Effector CD8-positive, alpha-beta T cell (primary cell): ENCODE data around the gene EPN2.
"Not testable (repeated sequence)": the region's sequence is repeated elsewhere in the genome, so short reads cannot be mapped to it uniquely, and the experiment has no call there.

Experiments used
- DNase-seq: peaks from one replicate; lab custom pipeline; 2025; lab: John Stamatoyannopoulos, UW
- total RNA-seq, 4 experiments: gene quantifications; one replicate each; lab custom pipeline; 2026; lab: John Stamatoyannopoulos, UW

EPN2 gene
- total RNA-seq: 6.5 to 13.4 (median 12.2) reads per million in 4 experiments

DNA sequence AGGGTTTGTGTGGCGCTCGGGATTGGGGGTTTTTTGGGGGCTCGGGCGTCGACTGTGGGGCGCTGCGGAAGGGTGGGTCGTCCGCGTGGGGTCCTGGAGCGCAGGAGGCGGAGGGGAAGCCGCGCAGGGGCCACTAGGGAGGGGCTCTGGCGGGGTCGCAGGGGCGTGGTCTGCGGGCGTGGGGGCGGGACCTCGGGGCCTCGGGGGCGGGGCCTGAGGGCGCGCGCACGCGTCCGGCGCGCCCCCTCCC lies at the start of gene EPN2:
TSS of gene EPN2 (plus strand) at position 228 of the 250 bp plus-strand sequence. CDS start 45,754 bp downstream, outside the sequence.
- not testable (repeated sequence) for DNase-seq

- DNase-seq: not testable (repeated sequence)
Measured at GRCh38 chr17:19187883-19188869, 49.0 kb upstream of the EPN2 start.

GRCh38 chr17:19188870-19189708 lies 48.1 kb upstream of the EPN2 start:
- DNase-seq: not testable (repeated sequence)

GRCh38 chr17:19189781-19190405 lies 47.3 kb upstream of the EPN2 start:
- DNase-seq: not testable (repeated sequence)

- DNase-seq: not testable (repeated sequence)
Measured at GRCh38 chr17:19196382-19197204, 40.6 kb upstream of the EPN2 start.

- not testable (repeated sequence) for DNase-seq
Measured at GRCh38 chr17:19202448-19202847, 34.7 kb upstream of the EPN2 start.

GRCh38 chr17:19203429-19203828 lies 33.7 kb upstream of the EPN2 start:
- DNase-seq: not testable (repeated sequence)

DNA sequence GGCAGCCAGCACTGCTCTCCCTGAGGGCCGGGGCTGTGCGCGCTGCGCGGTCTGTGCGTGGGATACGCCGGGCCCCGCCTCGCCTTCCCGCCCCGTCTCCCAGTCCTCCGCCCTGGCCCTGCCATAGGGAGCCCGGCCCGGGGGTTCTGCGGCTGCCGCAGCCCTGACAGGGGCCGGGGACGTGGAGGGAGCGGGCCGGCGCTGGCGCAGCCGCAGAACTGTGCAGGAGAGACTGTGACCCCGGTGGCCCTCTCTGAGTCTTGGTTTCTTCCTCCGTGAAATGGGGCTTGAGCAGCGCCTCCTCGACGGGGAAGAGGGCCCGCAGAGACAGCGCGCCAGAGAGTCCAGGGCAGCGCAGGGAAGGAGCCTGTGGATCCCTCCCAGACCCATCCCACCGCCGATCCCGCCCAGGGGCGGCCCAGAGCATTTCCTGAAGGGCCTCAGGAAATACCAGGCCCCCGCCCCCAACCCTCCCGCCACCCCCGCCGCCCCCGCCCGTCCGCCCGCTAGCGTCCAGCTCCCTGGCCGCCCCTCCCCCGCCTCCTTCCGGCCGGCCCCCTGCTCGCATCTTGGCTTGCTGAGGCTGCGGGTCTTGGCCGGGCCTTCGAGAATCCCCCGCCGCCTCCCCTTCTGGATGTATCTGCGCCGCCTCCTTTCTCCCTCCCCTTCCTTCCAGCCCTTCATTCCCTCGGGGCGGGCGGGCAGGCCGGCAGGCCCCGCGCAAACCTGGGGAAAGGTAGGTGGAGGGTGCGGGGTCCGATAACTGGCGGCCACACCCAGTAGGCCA lies 21.9 kb upstream of the EPN2 start:
- DNase-seq: not testable (repeated sequence)

GRCh38 chr17:19216148-19216926 lies 20.8 kb upstream of the EPN2 start:
- DNase-seq: not testable (repeated sequence)

DNA sequence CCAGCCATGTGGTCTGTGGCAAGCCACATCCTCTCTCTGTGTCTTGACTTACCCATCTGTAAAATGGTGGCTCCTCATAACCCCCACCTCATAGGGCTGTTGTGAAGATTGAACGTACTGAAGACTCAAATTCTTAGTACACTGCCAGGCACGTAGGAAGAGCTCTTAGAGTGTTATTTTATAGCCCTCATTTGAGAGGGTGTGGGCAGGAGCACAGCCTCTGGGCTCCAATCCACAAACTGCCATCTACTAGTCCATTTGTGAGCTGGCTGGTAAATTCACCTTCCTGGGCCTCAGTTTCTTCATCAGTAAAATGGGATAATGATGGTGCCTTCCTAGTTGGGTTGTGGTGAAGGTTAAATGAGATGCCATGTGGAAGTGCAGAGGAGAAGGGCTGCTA lies 18.3 kb upstream of the EPN2 start:
- not testable (repeated sequence) for DNase-seq

DNA sequence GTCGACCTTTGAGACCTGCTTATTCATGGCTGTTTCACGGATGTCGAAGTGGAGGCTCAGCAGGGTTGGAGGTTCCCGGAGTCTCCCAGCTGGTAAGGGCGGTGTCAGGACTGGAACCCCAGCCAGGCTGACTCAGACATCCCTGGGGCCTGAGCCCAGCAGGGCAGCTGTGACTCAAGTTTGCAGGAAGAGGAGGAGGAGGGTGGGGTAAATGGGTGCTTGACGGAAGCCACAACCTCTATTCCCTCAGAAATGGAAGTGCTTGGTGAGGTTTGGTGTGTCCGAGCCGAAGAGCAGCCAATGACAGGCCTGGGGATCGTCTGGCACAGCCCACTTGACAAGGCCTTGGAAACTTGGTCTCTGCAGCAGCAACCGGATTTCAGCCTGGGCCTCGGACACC lies 17.8 kb upstream of the EPN2 start:
- not testable (repeated sequence) for DNase-seq

DNA sequence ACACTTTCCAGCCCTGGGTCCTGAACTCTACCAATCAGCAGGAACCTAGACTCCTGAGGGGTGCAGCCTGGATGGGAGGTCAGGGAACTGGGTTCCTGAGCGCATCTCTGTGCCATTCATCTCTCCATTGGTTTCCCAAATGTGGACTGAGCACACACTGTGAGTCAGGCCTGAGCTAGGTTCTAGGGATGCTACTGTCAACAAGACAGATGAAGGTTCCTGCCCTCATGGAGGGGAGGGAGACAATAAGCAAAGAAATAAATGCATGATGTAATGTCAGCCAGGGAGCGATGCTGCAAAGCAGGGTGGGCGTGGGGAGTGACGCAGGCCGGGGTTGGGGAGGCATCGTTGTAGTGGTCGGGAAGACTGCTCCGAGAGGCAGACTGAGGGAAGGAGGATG lies 17.0 kb upstream of the EPN2 start:
- not testable (repeated sequence) for DNase-seq

- DNase-seq: not testable (repeated sequence)
Measured at GRCh38 chr17:19226610-19227588, 10.3 kb upstream of the EPN2 start.

- DNase-seq: not testable (repeated sequence)
Measured at GRCh38 chr17:19234676-19235075, 2.5 kb upstream of the EPN2 start.

DNA sequence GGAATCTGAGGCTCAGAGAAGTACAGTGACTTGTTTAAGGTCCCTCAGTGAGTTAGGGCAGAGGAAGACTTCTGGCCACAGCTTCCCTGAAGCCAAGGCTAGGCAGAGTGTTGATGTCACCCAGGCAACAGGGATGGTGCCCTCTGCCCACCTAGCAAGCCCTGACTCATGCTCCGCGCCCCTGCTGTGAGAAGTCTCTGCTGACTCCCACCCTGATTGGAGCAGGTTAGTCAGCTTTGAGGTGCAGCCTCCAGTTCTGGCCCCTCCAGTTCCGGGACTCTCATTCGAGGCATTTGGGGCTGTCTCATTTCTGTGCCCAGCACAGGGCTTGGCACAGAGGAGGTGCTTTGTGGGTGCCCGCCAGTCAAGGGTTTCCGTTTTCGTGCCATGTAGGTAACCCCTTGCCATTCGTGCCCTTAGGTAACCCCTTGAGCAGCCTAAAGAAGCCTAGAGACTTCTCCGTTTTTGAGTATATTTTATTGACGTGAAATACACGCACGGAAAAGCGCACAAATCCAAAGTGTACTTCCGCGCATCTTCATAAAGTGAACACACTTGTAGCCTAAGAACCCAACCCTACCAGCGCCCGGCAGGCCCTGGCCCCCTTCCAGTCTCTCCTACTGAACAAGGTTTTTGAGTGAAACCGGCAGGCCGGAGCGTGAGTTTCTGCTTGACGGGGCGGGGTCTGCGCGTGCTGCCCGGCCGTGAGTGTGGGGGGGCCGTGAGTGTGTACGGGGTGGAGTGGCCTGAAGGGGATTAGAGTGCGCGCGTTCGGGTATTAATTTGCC lies 621 bp upstream of the EPN2 start:
- DNase-seq: not testable (repeated sequence)

- DNase-seq: no peak
Measured at GRCh38 chr17:19237389-19238166, 412 bp downstream of the EPN2 start.

- DNase-seq: no peak
Measured at GRCh38 chr17:19238167-19238505, 970 bp downstream of the EPN2 start.
